WTC11 (cell line): Measurements from ENCODE around the gene ATP11A. TPM values are rescaled to one million over a fixed set of nuclear protein-coding genes. Genes with fewer than 3 reads are reported as not detected.
A peak's percentile ranks its signal among the peaks of the same experiment; 100 is the strongest.

Experiments used
- ATAC-seq: fragments of 200-7000 bp; cut with Tn5 transposase; 2 replicates; pipeline ENCODE4 v1.10.0; 2021; ENCODE audit warnings: mild to moderate bottlenecking, moderate library complexity
- CTCF ChIA-PET: fragments of 300-600 bp; sonication (Branson Sonifier 250); formaldehyde crosslinking; loops from one replicate; lab custom pipeline; 2021; ENCODE audit warnings: antibody characterized with exemption; lab: Charles Lee
- POLR2A ChIA-PET: fragments of 350-600 bp; sonication (Branson Sonifier 250); formaldehyde crosslinking; loops from one replicate; lab custom pipeline; 2021; ENCODE audit warnings: antibody characterized with exemption; lab: Charles Lee
- DNase-seq: peaks from one replicate; pipeline ENCODE4 v3.0.0; 2021; ENCODE audit warnings: low spot score
- H3K27ac Mint-ChIP-seq: 2 replicates; pipeline ENCODE4 v1.8.0; 2021; ENCODE audit warnings: mixed read lengths
- H3K27me3 Mint-ChIP-seq: 2 replicates; pipeline ENCODE4 v1.8.0; 2021; ENCODE audit warnings: low read depth, mild to moderate bottlenecking, moderate library complexity, mixed read lengths
- H3K36me3 Mint-ChIP-seq: 2 replicates; pipeline ENCODE4 v1.8.0; 2021; ENCODE audit warnings: mixed read lengths
- H3K4me1 Mint-ChIP-seq: 2 replicates; pipeline ENCODE4 v1.8.0; 2022; ENCODE audit warnings: mixed read lengths
- H3K4me3 Mint-ChIP-seq: 2 replicates; pipeline ENCODE4 v1.8.0; 2021; ENCODE audit warnings: mild to moderate bottlenecking, moderate library complexity, mixed read lengths
- H3K9me3 Mint-ChIP-seq: 2 replicates; pipeline ENCODE4 v1.8.0; 2021; ENCODE audit warnings: mixed read lengths
- ATF1 ChIP-seq: sonication (generic); formaldehyde crosslinking; IDR thresholded peaks from 2 replicates; pipeline ENCODE4 v1.8.1; 2023; ENCODE audit warnings: mild to moderate bottlenecking, moderate library complexity, missing genetic modification reagents
- ERG ChIP-seq: fragments of 250-450 bp; sonication (Bioruptor Pico); IDR thresholded peaks from 2 replicates; pipeline ENCODE4 v1.8.0; 2021; ENCODE audit warnings: mild to moderate bottlenecking
- FOXJ3 ChIP-seq: sonication (generic); formaldehyde crosslinking; IDR thresholded peaks from 2 replicates; pipeline ENCODE4 v1.9.0; 2021; ENCODE audit warnings: missing genetic modification reagents, mild to moderate bottlenecking, borderline replicate concordance
- FOXK1 ChIP-seq: sonication (generic); formaldehyde crosslinking; IDR thresholded peaks from 2 replicates; pipeline ENCODE4 v1.8.0; 2022; ENCODE audit warnings: mild to moderate bottlenecking, moderate library complexity, missing genetic modification reagents
- GABPB1 ChIP-seq: sonication (generic); formaldehyde crosslinking; IDR thresholded peaks from 2 replicates; pipeline ENCODE4 v1.8.1; 2023; ENCODE audit warnings: mild to moderate bottlenecking, missing genetic modification reagents
- GRHL2 ChIP-seq: fragments of 250-450 bp; sonication (Bioruptor Pico); IDR thresholded peaks from 2 replicates; pipeline ENCODE4 v1.8.0; 2022; ENCODE audit warnings: mild to moderate bottlenecking, moderate library complexity; ENCODE audit not compliant: insufficient replicate concordance, severe bottlenecking
- IRF1 ChIP-seq: sonication (generic); formaldehyde crosslinking; IDR thresholded peaks from 2 replicates; pipeline ENCODE4 v1.8.0; 2023; ENCODE audit warnings: missing genetic modification reagents
- JUN ChIP-seq: sonication (generic); formaldehyde crosslinking; IDR thresholded peaks from 2 replicates; pipeline ENCODE4 v1.8.0; 2023; ENCODE audit warnings: mild to moderate bottlenecking, missing genetic modification reagents
- MAX ChIP-seq: sonication (generic); formaldehyde crosslinking; IDR thresholded peaks from 2 replicates; pipeline ENCODE4 v1.8.0; 2022; ENCODE audit warnings: mild to moderate bottlenecking, missing genetic modification reagents
- MXD4 ChIP-seq: fragments of 250-450 bp; sonication (Bioruptor Pico); IDR thresholded peaks from 2 replicates; pipeline ENCODE4 v1.8.0; 2021; ENCODE audit warnings: mild to moderate bottlenecking, moderate library complexity, borderline replicate concordance
- NR2C2 ChIP-seq: sonication (generic); formaldehyde crosslinking; IDR thresholded peaks from 2 replicates; pipeline ENCODE4 v1.8.0; 2022; ENCODE audit warnings: mild to moderate bottlenecking, missing genetic modification reagents
- SMAD3 ChIP-seq: sonication (generic); formaldehyde crosslinking; IDR thresholded peaks from 2 replicates; pipeline ENCODE4 v1.8.0; 2022; ENCODE audit warnings: missing genetic modification reagents, mild to moderate bottlenecking, borderline replicate concordance
- SOX15 ChIP-seq: fragments of 250-450 bp; sonication (Bioruptor Pico); IDR thresholded peaks from 2 replicates; pipeline ENCODE4 v1.9.0; 2021; ENCODE audit warnings: mild to moderate bottlenecking
- ZBTB43 ChIP-seq: sonication (generic); formaldehyde crosslinking; IDR thresholded peaks from 2 replicates; pipeline ENCODE4 v1.8.1; 2023; ENCODE audit warnings: mild to moderate bottlenecking, missing genetic modification reagents
- ZNF396 ChIP-seq: fragments of 250-450 bp; sonication (Bioruptor Pico); IDR thresholded peaks from 2 replicates; pipeline ENCODE4 v1.8.0; 2021; ENCODE audit warnings: mild to moderate bottlenecking, moderate library complexity, borderline replicate concordance
- ZNF423 ChIP-seq: fragments of 250-450 bp; sonication (Bioruptor Pico); IDR thresholded peaks from 2 replicates; pipeline ENCODE4 v2.1.2; 2022; ENCODE audit warnings: mild to moderate bottlenecking, moderate library complexity
- total RNA-seq: library from RNA; stranded (reverse); gene quantifications from 3 replicates; pipeline ENCODE4 v1.2.3, GENCODE V29; 2021
- TF ChIP-seq, protein P1 (sequence below): sonication (generic); formaldehyde crosslinking; IDR thresholded peaks from 2 replicates; pipeline ENCODE4 v1.8.1; 2022; ENCODE audit warnings: low read depth, mild to moderate bottlenecking, moderate library complexity, missing genetic modification reagents, borderline replicate concordance
- TF ChIP-seq, protein P2 (sequence below): sonication (generic); formaldehyde crosslinking; IDR thresholded peaks from 2 replicates; pipeline ENCODE4 v1.8.1; 2023; ENCODE audit warnings: mild to moderate bottlenecking, missing genetic modification reagents

Gene ATP11A
- total RNA-seq, 1 experiment from 2014 or later, result 100 TPM

DNA sequence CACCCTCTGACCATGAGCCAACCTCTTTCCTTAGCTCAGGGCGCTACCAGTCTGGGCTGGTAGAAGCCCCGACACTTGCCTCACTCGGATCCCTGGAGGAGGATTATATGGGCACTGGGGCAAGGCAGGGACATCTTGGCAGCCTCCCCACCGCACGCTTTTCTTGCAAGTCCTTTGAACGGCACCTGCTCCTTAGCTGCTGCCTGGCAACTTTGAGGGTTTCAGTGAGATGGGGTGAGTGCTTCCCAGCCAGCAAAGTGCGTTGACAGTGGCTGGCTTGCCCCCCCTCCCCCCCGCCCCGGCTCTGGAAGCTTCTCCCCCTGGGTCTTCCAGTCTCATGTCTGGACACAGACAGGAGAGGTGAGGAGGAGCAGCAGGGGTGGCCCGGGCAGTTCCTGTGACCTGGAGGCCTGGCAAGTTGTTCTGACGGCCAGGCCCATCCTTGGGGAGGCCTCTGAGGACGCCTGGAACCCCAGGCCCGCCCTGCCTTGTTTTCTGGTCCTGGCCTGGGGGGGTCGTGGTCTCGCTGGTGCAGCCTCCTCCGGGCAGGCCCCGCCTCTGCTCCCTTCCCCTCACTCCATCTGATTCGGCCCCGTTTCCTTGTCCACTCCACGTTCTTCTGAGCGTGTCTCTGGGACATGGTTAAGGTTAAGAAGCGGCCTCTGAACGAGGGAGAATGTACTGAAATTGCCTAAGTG is 75.2 kb downstream of the ATP11A start:
- H3K9me3 Mint-ChIP-seq, result no peaks in the 10 kb centered on the region
- TF ChIP-seq SMAD3 (CRISPR knock-in tag), result no peak
- TF ChIP-seq, protein P1, sequence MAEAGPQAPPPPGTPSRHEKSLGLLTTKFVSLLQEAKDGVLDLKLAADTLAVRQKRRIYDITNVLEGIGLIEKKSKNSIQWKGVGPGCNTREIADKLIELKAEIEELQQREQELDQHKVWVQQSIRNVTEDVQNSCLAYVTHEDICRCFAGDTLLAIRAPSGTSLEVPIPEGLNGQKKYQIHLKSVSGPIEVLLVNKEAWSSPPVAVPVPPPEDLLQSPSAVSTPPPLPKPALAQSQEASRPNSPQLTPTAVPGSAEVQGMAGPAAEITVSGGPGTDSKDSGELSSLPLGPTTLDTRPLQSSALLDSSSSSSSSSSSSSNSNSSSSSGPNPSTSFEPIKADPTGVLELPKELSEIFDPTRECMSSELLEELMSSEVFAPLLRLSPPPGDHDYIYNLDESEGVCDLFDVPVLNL (CRISPR knock-in tag), result no peak
- TF ChIP-seq, all 79 proteins: peak for 0
- CTCF ChIA-PET, result interaction anchor here (0.6 kb wide), 1 partner anchor 40 kb away, joined by 3 read pairs; no protein-coding TSS in a partner anchor
- ATAC-seq (peak; percentile 22), DNase-seq (no peak)
- H3K27me3 Mint-ChIP-seq, result no peaks in the 10 kb centered on the region
- H3K27ac Mint-ChIP-seq, result peak overlapping the region; percentile 82
- H3K4me3 Mint-ChIP-seq, result no peak overlapping the region
- POLR2A ChIA-PET, result no interaction called here
- H3K4me1 Mint-ChIP-seq, result peaks cover 70% of the 10 kb centered on the region
- H3K36me3 Mint-ChIP-seq, result no peaks in the 10 kb centered on the region

DNA sequence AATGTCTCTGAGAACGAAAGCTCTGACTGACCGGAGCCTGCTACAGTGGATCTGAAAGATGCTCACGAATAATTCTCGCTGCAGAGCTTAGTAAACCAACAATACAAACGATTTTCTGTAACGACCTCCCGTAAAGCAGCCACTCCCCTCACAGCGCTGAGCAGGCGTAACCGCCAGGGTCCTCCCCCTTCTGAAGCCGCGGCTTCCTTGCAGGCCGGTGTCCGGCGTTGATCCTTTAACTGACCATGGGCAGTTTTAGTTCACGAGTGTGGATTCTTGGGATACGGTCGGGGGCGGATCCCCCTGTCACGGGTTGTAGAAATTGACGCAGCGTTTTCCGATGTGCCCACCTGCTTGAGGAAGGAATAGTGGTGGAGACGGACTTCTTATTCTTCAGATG is 75.9 kb downstream of the ATP11A start:
- Mint-ChIP-seq H3K9me3 (no peaks in the 10 kb centered on the region), H3K4me3 (no peak overlapping the region), H3K36me3 (no peaks in the 10 kb centered on the region), H3K27ac (peak overlapping the region; percentile 82), H3K27me3 (no peaks in the 10 kb centered on the region), H3K4me1 (peaks cover 74% of the 10 kb centered on the region)
- POLR2A ChIA-PET, result no interaction called here
- ATAC-seq, result peak; percentile 12; the same call in 1 of the 2 replicates
- no peak for DNase-seq
- TF ChIP-seq MAX (CRISPR knock-in tag) (no peak), SOX15 (CRISPR knock-in tag) (no peak), FOXJ3 (no peak), FOXK1 (CRISPR knock-in tag) (no peak), ATF1 (CRISPR knock-in tag) (no peak), ZNF396 (CRISPR knock-in tag) (no peak), GABPB1 (no peak), JUN (CRISPR knock-in tag) (no peak), ZBTB43 (CRISPR knock-in tag) (no peak), GRHL2 (CRISPR knock-in tag) (no peak), MXD4 (CRISPR knock-in tag) (no peak), IRF1 (CRISPR knock-in tag) (no peak), ERG (CRISPR knock-in tag) (no peak), ZNF423 (CRISPR knock-in tag) (no peak), NR2C2 (CRISPR knock-in tag) (no peak)
- TF ChIP-seq, protein P2, sequence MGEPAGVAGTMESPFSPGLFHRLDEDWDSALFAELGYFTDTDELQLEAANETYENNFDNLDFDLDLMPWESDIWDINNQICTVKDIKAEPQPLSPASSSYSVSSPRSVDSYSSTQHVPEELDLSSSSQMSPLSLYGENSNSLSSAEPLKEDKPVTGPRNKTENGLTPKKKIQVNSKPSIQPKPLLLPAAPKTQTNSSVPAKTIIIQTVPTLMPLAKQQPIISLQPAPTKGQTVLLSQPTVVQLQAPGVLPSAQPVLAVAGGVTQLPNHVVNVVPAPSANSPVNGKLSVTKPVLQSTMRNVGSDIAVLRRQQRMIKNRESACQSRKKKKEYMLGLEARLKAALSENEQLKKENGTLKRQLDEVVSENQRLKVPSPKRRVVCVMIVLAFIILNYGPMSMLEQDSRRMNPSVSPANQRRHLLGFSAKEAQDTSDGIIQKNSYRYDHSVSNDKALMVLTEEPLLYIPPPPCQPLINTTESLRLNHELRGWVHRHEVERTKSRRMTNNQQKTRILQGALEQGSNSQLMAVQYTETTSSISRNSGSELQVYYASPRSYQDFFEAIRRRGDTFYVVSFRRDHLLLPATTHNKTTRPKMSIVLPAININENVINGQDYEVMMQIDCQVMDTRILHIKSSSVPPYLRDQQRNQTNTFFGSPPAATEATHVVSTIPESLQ (CRISPR knock-in tag), result no peak
- TF ChIP-seq, all 79 proteins: peak for 0
- CTCF ChIA-PET, result no interaction called here
